HPDE6-E6E7 (cell line): Measurements from ENCODE around the gene EGLN1.
"Not testable (repeated sequence)": the region's sequence is repeated elsewhere in the genome, so short reads cannot be mapped to it uniquely, and the experiment has no call there.

Experiments used
- DNase-seq: peaks from one replicate; pipeline ENCODE4 v3.0.0; 2011; ENCODE audit warnings: missing footprints; ENCODE audit errors: extremely low spot score

Gene EGLN1

GRCh38 chr1:231421971-231422797 lies at the start of gene EGLN1:
EGLN1 (minus strand) TSS chr1:231422287; CDS start chr1:231421888, 399 bp downstream.
- peak; percentile 69 for DNase-seq

- DNase-seq, result not testable (repeated sequence)
Observed at GRCh38 chr1:231471500-231471899, 49.4 kb upstream of the EGLN1 start.

GRCh38 chr1:231471027-231471426 lies 48.9 kb upstream of the EGLN1 start:
- DNase-seq, result not testable (repeated sequence)

- no peak for DNase-seq
Observed at GRCh38 chr1:231467986-231468385, 45.9 kb upstream of the EGLN1 start.

- no peak for DNase-seq
Observed at GRCh38 chr1:231465051-231465450, 43.0 kb upstream of the EGLN1 start.

- DNase-seq, result no peak
Observed at GRCh38 chr1:231463541-231463940, 41.5 kb upstream of the EGLN1 start.

GRCh38 chr1:231460614-231461013 lies 38.5 kb upstream of the EGLN1 start:
- no peak for DNase-seq

- not testable (repeated sequence) for DNase-seq
Observed at GRCh38 chr1:231459438-231459837, 37.4 kb upstream of the EGLN1 start.

- not testable (repeated sequence) for DNase-seq
Observed at GRCh38 chr1:231457956-231458355, 35.9 kb upstream of the EGLN1 start.

- DNase-seq, result not testable (repeated sequence)
Observed at GRCh38 chr1:231454133-231454532, 32.0 kb upstream of the EGLN1 start.

- DNase-seq, result no peak
Observed at GRCh38 chr1:231446138-231446537, 24.1 kb upstream of the EGLN1 start.

GRCh38 chr1:231444059-231444458 lies 22.0 kb upstream of the EGLN1 start:
- no peak for DNase-seq

- no peak for DNase-seq
Observed at GRCh38 chr1:231443363-231443762, 21.3 kb upstream of the EGLN1 start.

GRCh38 chr1:231442735-231443134 lies 20.6 kb upstream of the EGLN1 start:
- DNase-seq, result no peak

- DNase-seq, result no peak
Observed at GRCh38 chr1:231432996-231433395, 10.9 kb upstream of the EGLN1 start.

GRCh38 chr1:231431665-231432415 lies 9.8 kb upstream of the EGLN1 start:
- no peak for DNase-seq

GRCh38 chr1:231430678-231431352 lies 8.7 kb upstream of the EGLN1 start:
- DNase-seq, result not testable (repeated sequence)

- no peak for DNase-seq
Observed at GRCh38 chr1:231428377-231428776, 6.3 kb upstream of the EGLN1 start.

- no peak for DNase-seq
Observed at GRCh38 chr1:231424950-231425805, 3.1 kb upstream of the EGLN1 start.

GRCh38 chr1:231423648-231424047 lies 1.6 kb upstream of the EGLN1 start:
- DNase-seq, result no peak

GRCh38 chr1:231422798-231423309 lies 767 bp upstream of the EGLN1 start:
- DNase-seq, result no peak
